PFSK-1 (cell line): ENCODE measurements around the gene ZNF775.

ENCODE experiments used
- FOXP2 ChIP-seq: optimal IDR thresholded peaks from 2 replicates; pipeline ENCODE3; 2011; ENCODE audit warnings: borderline replicate concordance, control low read depth, inconsistent platforms; ENCODE audit not compliant: insufficient read depth; ENCODE audit errors: extremely low read length, extremely low read depth
- POLR2AphosphoS5 ChIP-seq: IDR thresholded peaks from 2 replicates; pipeline ENCODE4 v1.6.1; 2012; ENCODE audit warnings: low read depth, mild to moderate bottlenecking, control low read depth, low read length, moderate library complexity
- REST ChIP-seq, 2 experiments: IDR thresholded peaks; 2 replicates each; pipeline versions ENCODE4 v1.6.1 to v1.8.0; 2011 to 2012; ENCODE audit warnings: low read depth in 2 of 2, low read length in 2 of 2, control low read depth in 1 of 2, inconsistent platforms in 1 of 2, mild to moderate bottlenecking in 1 of 2, moderate library complexity in 1 of 2; ENCODE audit not compliant: insufficient read depth in 1 of 2
- SIN3A ChIP-seq: IDR thresholded peaks from 2 replicates; pipeline ENCODE4 v1.6.1; 2012; ENCODE audit warnings: mild to moderate bottlenecking, low read length, moderate library complexity, borderline replicate concordance; ENCODE audit not compliant: insufficient read depth
- TAF1 ChIP-seq: IDR thresholded peaks from 2 replicates; pipeline ENCODE4 v1.6.1; 2012; ENCODE audit warnings: low read length, control low read depth, borderline replicate concordance; ENCODE audit not compliant: insufficient read depth

The ZNF775 gene

GRCh38 chr7:150356265-150356897 is 22.7 kb upstream of the ZNF775 start:
- no peak for TF ChIP-seq FOXP2
- no peak for TF ChIP-seq REST (IDR thresholded peaks at IDR 0.05; ENCODE audit: insufficient read depth in 1 of 2, low read depth in 2 of 2, low read length in 2 of 2)
- no peak for TF ChIP-seq SIN3A
- TF ChIP-seq POLR2AphosphoS5: no peak
- TF ChIP-seq TAF1: no peak

- TF ChIP-seq REST (IDR thresholded peaks at IDR 0.05; ENCODE audit: insufficient read depth in 1 of 2, low read depth in 2 of 2, low read length in 2 of 2): no peak
- TF ChIP-seq FOXP2: no peak
- TF ChIP-seq POLR2AphosphoS5: no peak
- TF ChIP-seq SIN3A: no peak
- no peak for TF ChIP-seq TAF1
Observed at GRCh38 chr7:150357270-150357669, 21.9 kb upstream of the ZNF775 start.

GRCh38 chr7:150357771-150358427 is 21.2 kb upstream of the ZNF775 start:
- TF ChIP-seq REST (IDR thresholded peaks at IDR 0.05; ENCODE audit: insufficient read depth in 1 of 2, low read depth in 2 of 2, low read length in 2 of 2): no peak
- no peak for TF ChIP-seq SIN3A
- TF ChIP-seq TAF1: no peak
- no peak for TF ChIP-seq POLR2AphosphoS5
- no peak for TF ChIP-seq FOXP2

- TF ChIP-seq FOXP2 (no peak), REST (IDR thresholded peaks at IDR 0.05; ENCODE audit: insufficient read depth in 1 of 2, low read depth in 2 of 2, low read length in 2 of 2) (no peak), POLR2AphosphoS5 (no peak), TAF1 (no peak)
Observed at GRCh38 chr7:150358433-150358832, 20.7 kb upstream of the ZNF775 start.
